Activated effector memory CD4-positive, alpha-beta T cell treated with anti-CD3 and anti-CD28 coated beads, Interleukin-2, amount 50 U/mL, for 16 hours (primary cell): ENCODE data around the gene CLASP1.
"Not testable (repeated sequence)": the region's sequence is repeated elsewhere in the genome, so short reads cannot be mapped to it uniquely, and the experiment has no call there.

ENCODE experiments used
- DNase-seq: peaks from one replicate; pipeline ENCODE4 v3.0.0-alpha.2; 2020

CLASP1 gene

DNA sequence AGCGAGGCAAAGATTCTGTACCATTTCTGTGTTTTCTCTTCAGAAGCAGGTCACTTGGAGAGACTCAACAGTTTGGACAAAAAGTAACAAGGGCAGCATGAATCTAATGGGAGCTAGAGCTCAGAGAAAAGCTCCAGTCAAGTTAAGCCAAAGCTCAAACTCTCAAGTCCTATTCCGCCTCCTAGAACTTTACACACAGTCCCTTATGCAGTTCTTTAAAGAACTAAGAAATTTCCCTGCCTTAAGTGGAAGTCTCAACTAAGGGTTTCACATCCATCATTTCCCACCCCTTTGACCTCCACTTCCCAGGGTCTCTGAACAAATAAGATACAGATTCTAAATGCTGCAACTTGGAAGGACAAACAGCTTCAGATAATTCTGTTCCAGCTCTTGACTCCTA lies 239.9 kb downstream of the CLASP1 start:
- DNase-seq = no peak

DNA sequence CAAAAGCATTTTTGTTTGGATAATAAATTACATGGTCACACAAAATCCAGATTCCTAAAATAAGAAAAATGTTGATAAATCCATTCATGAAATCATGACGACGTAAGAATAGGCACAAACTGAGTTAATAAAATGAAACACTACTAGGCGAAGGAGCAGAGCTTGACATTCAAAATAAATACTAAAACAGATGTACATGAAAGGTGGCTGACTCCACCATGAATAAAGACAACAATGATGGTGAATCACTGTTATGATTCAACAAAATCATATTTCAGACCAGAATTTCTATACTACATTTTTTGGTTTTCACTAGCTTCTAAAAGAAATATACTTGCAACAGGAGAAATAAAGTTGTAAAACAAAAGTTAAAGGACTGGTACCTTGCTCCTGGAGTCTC lies 240.6 kb downstream of the CLASP1 start:
- no peak for DNase-seq

DNA sequence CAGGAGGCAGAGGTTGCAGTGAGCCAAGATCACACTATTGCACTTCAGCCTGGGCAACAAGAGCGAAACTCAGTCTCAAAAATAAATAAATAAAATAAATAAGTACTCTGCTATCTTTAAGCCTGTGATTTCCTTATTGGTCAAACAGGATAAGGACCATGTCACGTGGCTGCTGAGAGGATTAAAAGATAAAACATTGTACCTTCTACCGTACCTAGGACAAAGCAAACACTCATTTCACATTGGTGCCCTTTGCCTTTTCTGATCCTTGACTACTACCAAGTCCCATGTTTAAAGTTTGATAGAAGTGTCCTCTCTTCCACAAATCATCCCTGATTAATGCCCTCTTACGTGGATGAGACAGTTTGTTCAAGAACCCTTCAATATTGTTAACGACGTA lies 244.0 kb downstream of the CLASP1 start:
- no peak for DNase-seq

DNA sequence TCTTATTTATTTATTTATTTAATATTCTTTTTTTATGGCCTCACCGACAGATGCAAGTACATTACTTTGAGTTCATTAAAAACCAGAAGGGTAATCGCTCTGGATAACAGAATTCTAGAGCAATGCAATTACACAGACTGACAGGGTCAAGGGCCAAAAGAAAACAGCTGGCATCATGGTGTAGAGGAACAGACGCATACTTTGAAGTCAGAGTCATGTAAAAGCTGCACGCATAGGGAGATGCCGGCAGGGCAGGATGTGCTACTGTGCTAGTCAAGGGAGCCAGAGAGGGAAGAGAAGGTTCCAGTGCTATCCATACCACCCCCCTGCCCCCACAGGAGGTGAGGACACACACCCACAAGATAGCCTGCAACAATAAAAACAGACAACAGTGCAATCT lies 249.1 kb downstream of the CLASP1 start:
- no peak for DNase-seq

DNA sequence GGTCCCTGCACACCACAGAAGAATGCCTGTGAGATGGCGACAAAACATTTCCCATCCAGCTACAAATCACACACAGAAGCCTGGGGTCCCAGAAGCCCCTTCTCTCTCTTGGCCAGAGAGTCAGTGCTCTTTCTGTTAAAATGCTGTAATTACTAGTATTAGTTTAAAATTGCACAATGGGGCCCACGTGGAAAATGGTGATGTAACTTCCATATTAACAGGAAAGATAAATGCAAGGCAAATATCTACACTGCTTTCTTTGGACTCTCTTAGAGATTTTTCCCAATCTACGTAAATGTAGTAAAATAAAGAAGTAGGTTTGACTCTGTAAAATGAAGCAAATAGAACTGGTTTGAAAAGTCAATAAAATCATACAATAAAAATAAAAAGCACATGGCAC lies 250.4 kb downstream of the CLASP1 start:
- DNase-seq = no peak

DNA sequence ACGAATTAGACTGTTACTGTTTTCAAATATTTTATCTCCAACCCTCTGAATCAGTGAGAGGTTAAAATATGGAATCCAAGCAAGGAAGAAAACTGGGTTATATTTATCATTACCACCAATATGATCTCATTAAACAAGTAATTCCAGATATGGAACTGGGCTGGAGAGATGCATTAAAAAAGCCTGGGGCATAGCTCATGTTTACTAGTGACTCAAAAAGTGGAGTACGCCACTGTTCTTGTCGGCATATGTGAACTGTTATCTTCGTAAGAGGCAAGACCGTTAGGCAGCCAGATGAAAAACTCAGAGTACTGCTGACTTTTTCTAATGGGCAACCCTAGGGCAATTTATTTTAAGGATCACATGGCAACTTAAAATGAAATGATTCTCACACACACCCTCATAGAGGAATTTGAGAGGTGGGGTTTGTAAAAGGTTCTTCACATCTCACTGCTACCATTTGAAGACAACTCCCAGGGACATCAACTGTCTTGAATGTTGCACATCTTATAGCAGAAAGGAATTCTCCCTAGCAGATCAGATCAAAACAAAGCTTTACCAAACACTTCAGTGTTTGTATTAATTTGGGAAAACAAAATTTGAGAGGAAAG lies 259.1 kb downstream of the CLASP1 start:
- DNase-seq = no peak

DNA sequence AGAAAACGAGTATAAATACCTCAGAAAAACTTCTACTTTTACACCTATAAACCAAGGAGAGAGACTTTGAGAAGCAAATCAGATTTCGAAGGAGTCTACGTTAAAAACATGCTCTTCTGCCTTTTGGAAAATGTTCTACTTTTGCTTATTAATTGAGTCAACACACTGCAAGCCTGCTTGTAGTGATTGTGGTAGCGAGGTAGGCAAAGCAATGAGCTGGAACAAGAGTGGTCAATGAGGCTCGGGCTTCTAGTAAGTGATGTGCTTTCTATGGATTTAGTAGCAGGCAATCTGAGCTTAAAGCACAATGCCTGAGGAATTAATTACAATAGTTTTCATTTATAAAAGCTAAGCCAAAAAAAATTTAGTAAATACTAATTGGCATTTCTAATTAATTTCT lies 260.9 kb downstream of the CLASP1 start:
- DNase-seq = no peak

DNA sequence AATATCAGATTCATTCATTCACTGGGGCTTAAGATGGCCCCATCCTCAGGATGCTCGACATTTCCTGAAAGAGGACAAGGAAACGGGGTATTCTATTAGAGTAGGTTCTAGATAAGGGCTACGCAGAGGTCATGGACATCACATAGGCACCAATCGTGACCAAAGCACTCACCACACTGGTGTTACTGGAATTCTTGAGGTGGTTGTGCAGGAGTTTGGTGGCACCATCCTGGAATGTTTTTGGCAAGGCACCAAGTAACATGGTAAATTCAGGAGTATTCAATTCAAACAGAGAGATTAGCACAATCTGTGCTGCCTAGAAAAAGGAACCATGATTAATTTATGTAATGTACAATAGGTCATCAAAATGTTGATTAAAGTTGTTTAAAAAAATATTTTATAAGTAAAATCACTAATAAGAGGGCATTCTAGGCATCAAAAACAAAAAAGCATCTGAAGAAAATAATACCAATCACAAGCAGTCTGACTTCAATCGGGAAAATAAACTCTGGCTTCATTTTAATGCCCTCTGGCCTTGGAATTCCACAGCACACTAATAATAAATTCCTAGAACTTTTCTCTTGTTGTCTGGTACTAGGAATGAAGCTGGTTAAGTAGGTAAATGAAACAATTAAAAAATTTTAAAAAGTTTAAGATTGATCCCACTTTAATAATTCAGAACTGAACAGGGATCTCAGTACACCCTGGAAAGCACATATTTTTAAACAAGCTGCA lies 261.5 kb downstream of the CLASP1 start:
- no peak for DNase-seq

DNA sequence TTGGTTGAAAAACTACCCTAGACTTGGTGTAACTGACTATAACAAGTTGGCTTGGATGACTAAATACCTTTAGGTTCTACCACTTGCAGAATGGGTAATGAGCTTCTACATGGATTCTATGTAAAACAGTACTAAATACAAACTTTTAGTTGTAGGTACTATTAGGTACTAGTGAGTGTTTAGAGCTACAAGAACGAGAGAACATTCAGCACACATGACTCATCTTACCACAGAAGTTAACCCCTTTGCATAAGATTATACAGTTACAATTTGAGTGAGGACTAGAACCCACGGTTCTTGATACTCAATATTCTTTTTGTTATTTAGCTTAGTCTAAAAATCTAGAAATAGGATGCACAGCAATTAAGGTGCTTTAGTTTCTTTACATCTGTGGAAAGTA lies 262.6 kb downstream of the CLASP1 start:
- no peak for DNase-seq

DNA sequence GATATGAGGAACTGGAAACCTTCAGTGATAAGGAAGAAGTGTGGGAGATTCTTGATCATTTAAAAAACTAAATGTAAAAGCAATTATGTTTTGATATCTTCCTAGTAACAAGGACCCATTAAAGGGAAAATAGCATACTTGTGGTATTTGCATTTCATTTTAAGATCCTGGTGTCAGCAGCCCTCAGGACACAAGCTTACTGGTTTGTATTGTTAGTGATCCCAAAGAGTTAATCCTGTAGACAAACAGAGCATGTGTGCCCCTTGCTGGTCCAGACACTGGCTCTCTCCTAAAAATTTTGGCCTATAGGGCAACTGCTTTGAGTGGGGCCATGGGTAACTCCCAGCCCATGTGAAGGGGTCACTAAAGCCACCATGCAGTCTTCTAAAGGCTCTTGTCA lies 263.2 kb downstream of the CLASP1 start:
- DNase-seq = no peak

DNA sequence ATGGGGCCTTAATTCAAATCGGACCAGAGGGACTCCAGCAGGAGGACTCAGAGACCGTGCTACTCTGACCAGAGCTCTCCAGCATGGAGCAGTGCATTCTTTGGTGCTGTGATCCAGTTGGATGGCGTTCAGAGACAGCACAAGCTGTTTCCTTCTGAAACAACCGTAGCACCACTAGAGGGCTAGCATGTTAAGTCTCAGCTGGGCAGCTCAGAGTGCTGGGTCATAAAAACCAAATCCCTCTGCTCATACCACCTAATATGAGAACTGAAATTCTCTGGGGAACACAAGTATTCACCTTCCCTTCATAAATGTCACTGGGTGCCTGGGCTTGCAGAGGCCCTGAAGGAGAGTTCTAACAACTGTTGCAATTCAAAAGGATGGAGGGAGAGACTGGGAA lies 266.5 kb downstream of the CLASP1 start:
- no peak for DNase-seq

DNA sequence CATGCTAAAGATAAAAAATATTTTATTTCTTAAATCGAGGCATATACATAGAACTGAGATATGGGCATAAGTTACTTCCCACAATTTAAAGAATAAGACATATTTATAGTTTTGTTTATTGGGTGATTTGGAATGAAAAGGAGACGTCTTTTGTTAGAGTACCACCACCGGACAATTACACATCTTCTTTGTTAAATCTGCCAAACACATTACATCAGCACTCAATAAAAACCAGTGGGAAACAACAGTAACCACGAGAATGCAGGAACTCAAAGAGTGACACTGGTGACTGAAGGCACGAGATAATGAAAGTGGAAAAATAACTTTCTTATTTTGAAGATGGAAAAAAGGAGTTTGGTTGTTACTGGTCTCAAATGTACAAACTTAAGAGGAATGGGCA lies 271.6 kb downstream of the CLASP1 start:
- no peak for DNase-seq

DNA sequence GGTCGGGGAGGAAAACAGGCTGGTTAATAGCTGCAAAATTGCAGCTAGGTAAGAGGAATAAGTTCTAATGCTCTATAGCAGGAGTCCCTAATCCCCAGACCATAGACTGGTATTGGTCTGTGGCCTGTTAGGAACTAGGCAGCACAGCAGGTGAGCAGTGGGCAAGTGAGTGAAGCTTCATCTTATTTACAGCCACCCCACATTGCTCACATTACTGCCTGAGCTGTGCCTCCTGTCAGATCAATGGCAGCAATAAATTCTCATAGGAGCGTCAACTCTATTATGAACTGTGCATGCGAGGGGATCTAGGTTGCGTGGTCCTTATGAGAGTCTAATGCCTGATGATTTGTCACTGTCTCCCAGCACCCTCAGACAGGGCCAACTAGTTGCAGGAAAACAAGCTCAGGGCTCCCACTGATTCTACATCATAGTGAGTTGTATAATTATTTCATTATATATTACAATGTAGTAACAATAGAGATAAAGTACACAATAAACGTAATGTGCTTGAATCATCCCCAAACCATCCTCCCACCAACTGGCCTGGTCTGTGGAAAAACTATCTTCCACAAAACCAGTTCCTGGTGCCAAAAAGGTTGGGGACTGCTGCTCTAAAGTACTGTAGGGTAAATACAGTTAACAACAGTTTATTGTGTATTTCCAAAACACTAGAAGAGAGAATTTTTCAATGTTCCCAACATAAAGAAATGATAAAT lies 272.6 kb downstream of the CLASP1 start:
- DNase-seq = no peak

DNA sequence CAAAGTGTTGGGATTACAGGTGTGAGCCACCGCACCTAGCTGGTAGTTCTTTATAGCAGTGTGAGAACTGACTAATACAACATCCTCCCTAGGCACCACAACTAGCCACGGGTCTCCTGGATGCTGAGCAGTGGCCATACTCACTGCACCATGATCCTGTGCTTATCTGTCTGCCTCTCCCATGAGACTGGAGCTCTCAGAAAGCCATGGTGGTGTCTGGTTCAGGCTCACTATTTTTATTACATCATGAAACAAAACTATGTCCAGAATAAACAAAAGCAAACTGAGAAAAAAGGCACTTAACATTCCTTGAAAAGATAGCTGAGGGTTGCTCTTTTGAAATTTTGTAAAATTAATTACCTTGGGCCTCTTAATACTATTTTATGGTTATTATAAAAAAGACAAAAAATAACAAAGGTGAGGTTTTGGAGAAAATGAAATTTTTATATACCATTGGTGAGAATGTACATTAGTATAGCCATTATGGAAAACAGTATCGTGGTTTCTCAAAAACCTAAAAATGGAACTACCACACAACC lies 273.6 kb downstream of the CLASP1 start:
- no peak for DNase-seq

DNA sequence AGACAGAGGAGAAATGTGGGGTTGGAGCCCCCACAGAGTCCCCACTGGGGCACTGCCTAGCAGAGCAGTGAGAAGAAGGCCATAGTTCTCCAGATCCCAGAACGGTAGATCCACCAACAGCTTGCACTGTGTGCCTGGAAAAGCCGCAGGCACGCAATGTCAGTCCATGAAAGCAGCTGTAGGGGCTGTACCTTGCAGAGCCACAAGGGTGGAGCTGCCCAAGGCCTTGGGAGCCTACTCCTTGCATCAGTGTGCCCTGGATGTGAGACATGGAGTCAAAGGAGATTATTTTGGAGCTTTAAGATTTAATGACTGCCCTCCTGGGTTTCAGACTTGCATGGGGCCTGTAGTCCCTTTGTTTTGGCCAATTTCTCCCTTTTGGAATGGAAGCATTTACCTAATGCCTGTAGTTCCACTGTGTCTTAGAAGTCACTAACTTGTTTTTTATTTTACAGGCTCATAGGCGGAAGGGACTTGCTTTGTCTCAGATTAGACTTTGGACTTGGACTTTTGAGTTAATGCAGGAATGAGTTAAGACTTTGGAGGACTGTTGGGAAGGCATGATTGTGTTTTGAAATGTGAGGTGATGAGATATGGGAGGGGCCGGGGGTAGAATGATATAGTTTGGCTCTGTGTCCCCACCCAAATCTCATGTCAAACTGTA lies 274.7 kb downstream of the CLASP1 start:
- DNase-seq = not testable (repeated sequence)

DNA sequence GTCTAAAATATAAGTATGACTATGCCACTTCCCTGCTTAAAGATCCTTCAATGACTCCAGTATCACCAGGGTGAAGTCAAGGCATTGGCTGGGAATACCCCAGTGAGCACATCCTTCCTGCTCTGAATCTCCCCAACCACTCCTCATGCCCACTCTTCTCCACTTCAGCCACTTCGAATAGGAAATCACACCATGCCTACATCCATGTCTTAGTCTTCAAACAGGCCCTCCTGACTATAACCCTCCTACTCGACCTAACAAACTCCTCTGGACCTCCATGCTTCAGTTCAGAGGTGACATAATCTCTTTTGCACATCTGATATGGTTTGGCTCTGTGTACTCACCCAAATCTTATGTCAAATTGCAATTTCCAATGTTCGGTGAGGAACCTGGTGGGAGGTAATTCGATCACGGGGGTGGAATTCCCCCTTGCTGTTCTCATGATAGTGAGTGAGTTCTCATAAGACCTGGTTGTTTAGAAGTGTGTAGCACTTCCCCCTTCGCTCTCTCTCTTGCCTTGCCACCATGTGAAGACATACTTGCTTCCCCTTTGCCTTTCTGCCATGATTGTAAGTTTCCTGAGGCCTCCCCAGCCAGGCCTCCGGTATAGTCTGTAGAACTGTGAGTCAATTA lies 276.4 kb downstream of the CLASP1 start:
- no peak for DNase-seq

DNA sequence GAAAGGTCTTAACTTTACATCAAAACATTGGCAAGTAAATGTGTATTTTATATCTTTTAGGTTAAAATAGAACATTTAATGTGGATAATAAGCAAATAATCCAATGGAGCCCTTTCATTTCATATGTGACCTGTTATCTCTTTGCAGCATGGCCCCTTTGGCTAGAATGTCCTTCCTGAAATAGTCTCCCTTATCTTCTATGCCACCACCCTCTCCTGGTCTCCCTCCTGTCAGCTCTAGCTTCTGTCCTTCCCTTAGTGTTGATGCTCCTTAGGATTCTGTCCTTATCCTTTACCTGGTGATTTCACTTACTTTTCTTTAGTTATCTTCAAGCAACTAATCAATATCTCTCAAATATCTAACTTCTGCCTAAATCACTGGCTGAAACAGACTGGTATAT lies 277.2 kb downstream of the CLASP1 start:
- no peak for DNase-seq

DNA sequence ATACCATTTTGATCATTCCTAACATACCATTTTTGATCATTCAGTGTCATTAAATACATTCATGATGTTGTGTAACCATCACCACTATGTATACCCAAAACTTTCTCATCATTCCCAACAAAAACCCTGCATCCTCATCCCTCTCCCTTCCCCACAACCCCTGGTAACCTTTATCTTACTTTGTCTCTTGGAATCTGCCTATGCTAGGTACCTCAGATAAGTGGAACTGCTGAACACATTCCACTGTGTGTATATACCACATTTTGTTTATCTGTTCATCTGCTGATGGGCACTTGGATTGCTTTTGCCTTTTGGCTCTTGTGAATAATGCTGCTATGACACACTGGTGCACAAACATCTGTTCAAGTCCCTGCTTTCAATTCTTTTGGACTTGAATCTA lies 280.4 kb downstream of the CLASP1 start:
- DNase-seq = no peak

DNA sequence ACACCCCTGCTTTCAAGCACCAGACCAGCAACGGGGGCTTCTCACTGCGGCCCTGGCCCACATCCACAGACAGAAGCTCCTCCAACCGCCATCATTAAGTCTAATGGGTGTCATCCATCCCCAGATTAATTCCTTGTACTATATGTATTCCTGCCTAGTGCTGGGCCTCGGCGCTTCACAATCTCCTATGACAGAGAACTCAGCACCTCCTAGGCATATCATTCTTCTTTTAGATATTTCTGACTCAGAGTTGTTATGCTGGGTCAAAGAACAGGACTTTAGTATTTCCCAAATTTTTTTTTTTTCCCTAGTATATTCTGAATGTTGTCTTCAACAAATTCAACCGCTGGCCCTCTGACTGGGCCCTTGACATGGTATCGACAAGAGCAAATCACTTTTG lies 281.1 kb downstream of the CLASP1 start:
- no peak for DNase-seq

DNA sequence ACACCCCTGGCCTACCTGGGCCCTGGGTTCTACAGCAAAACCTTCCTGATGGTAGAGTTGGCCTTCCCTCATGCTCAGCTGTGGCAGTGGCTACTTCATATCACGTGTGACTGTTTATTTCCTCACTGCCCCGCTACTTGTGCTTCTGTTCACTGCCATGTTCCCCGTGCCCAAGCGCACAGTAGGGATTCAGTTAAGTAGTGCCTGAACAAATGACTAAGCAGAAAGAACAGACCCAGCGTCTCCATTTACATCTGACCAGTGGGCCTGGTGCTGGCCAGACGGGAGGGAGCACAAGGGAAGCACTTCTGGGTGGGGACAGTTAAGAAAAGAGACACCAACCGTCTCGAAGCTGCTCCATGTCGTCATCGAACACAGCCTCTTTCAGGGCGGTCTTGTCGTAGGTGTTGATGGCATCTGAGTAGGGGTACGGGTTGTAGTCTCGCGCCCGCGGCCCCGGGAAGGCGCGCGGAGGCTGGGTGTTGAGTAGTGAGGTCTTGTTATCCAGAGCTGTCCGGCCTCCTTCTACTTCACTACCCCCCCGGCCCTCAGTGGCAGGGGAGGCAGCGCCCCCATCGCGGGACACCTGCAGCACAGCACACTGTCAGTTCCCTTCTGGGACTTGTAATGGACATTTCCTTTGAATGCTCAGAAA lies 281.9 kb downstream of the CLASP1 start:
- DNase-seq = no peak

DNA sequence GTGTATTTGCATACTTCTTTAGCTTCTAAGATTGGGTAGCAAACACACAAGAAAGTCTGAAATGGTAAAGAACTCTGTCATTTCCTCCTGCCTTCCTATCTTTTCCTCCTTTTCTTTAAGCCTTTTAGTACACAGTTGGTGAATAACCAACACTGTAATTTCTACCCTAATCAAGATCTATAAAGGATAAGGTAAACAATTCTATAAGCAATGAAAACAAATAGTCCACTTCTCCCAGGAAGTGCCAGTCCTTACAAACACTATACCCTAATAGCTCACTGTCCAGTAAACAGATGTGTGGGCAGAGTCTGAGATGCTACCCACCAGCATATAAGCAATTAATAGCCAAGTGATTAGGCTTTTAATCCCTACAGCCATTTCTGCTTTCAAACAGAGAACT lies 283.2 kb downstream of the CLASP1 start:
- DNase-seq = no peak

DNA sequence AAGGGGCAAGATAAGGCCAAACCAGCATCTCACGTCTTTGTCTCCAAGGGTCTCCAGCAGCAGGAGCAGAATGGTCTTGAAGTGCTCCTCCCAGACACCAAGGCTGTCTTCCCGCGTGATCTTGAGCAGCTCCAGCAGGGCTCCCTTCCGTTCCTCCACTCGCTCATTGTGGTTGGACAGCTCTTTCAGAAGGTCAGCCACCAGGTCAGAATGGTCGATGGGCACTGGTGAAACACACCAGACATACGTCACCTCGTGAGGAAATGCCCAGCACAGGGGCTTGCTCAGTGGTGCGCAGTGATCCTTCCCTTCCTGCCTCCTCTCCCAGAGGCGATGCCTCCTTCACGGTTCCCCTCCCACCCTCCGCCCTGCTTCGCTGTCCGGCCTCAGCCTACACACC lies 284.2 kb downstream of the CLASP1 start:
- DNase-seq = no peak
